GM19023 (cell line): Measurements from ENCODE around the gene ZNF598.

ENCODE experiments used
- ATAC-seq: cut with Tn5 transposase; IDR thresholded peaks from one replicate; pipeline ENCODE4 v1.9.1; 2021; ENCODE audit warnings: mild to moderate bottlenecking, moderate library complexity; ENCODE audit not compliant: unreplicated experiment

Gene ZNF598

GRCh38 chr16:1991948-1992703, 17.5 kb downstream of the ZNF598 start:
- peak; percentile 51 for ATAC-seq

GRCh38 chr16:1991588-1991947, 18.1 kb downstream of the ZNF598 start:
- no peak for ATAC-seq

GRCh38 chr16:1991135-1991551, 18.5 kb downstream of the ZNF598 start:
- no peak for ATAC-seq

- ATAC-seq = no peak
Measured at GRCh38 chr16:1990351-1991134, 19.1 kb downstream of the ZNF598 start.

GRCh38 chr16:1990101-1990350, 19.6 kb downstream of the ZNF598 start:
- ATAC-seq = no peak

- no peak for ATAC-seq
Measured at GRCh38 chr16:1989209-1990100, 20.2 kb downstream of the ZNF598 start, which contains the start of gene SYNGR3. TSS of gene SYNGR3 (plus strand) at chr16:1989970. CDS start at chr16:1990103, 133 bp downstream.

- no peak for ATAC-seq
Measured at GRCh38 chr16:1987198-1987597, 22.4 kb downstream of the ZNF598 start.

GRCh38 chr16:1985466-1986150, 24.0 kb downstream of the ZNF598 start:
- no peak for ATAC-seq

GRCh38 chr16:1984347-1985225, 25.0 kb downstream of the ZNF598 start:
- ATAC-seq = peak; percentile 5

GRCh38 chr16:1983544-1984346, 25.9 kb downstream of the ZNF598 start, which contains the start of gene GFER:
TSS of gene GFER (plus strand) at chr16:1984193. CDS start at chr16:1984219, 26 bp downstream.
- peak; percentile 74 for ATAC-seq

GRCh38 chr16:1982991-1983543, 26.6 kb downstream of the ZNF598 start:
- ATAC-seq = no peak

GRCh38 chr16:1982013-1982433, 27.6 kb downstream of the ZNF598 start:
- no peak for ATAC-seq

- ATAC-seq = no peak
Measured at GRCh38 chr16:1981398-1981836, 28.2 kb downstream of the ZNF598 start, which contains the start of gene NOXO1. TSS of gene NOXO1 (minus strand) at chr16:1981469. CDS start at chr16:1981179, 290 bp downstream.

- ATAC-seq = no peak
Measured at GRCh38 chr16:1980770-1981087, 28.9 kb downstream of the ZNF598 start.

- no peak for ATAC-seq
Measured at GRCh38 chr16:1980030-1980769, 29.4 kb downstream of the ZNF598 start.

GRCh38 chr16:1979271-1980029, 30.2 kb downstream of the ZNF598 start:
- no peak for ATAC-seq

- ATAC-seq = no peak
Measured at GRCh38 chr16:1978476-1979120, 31.0 kb downstream of the ZNF598 start.
